ENCODE data around the gene GOLGA6L1. TPM values are rescaled to one million over a fixed set of nuclear protein-coding genes. Genes with fewer than 3 reads are reported as not detected.

GOLGA6L1 gene
- total RNA-seq, 1 experiment from 2014 or later: not detected

Other genes starting within 250 kb of the GOLGA6L1 start
- gene CYFIP1, start 156.5 kb downstream of the GOLGA6L1 start, total RNA-seq (2014; rRNA removed; shearing (Covaris generic)): 84.2 and 85.7 TPM in 2 replicates
- 19.2 and 26.1 TPM in 2 replicates for gene TUBGCP5, start 97.3 kb downstream of the GOLGA6L1 start, total RNA-seq (2014; rRNA removed; shearing (Covaris generic))
- gene GOLGA6L26, start 197.4 kb upstream of the GOLGA6L1 start, total RNA-seq (2014; rRNA removed; shearing (Covaris generic)): not detected in 2 replicates
- gene GOLGA8S, start 217.9 kb upstream of the GOLGA6L1 start, total RNA-seq (2014; rRNA removed; shearing (Covaris generic)): not detected in 2 replicates